HG03095 (cell line): ENCODE data around the gene ZNF587.
"Not testable (repeated sequence)": the region's sequence is repeated elsewhere in the genome, so short reads cannot be mapped to it uniquely, and the experiment has no call there.

Experiments
- ATAC-seq: cut with Tn5 transposase; IDR thresholded peaks from one replicate; pipeline ENCODE4 v1.9.1; 2021; ENCODE audit warnings: moderate library complexity; ENCODE audit not compliant: unreplicated experiment

The ZNF587 gene

GRCh38 chr19:57821501-57821900, 28.2 kb upstream of the ZNF587 start:
- not testable (repeated sequence) for ATAC-seq

GRCh38 chr19:57823155-57823554, 26.5 kb upstream of the ZNF587 start:
- ATAC-seq = not testable (repeated sequence)

GRCh38 chr19:57823608-57824007, 26.1 kb upstream of the ZNF587 start:
- ATAC-seq = not testable (repeated sequence)

DNA sequence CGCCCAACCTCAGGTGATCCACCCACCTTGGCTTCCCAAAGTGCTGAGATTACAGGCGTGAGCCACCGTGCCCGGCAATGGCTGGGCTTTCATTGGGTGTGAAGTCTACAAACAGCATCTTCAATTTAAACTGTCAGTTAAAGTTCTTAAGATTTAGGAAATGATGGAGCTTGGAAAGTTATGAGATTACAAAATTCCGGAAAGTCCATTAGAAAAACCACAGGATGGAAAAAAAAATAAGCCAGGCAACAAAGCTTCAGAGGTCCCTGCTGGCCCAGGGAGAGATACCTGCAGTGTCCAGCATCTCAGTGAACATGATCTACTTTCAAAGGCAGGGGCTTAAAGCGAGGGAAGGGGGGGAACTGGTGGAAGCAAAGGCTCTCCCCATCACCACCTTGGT, 24.1 kb upstream of the ZNF587 start:
- no peak for ATAC-seq

DNA sequence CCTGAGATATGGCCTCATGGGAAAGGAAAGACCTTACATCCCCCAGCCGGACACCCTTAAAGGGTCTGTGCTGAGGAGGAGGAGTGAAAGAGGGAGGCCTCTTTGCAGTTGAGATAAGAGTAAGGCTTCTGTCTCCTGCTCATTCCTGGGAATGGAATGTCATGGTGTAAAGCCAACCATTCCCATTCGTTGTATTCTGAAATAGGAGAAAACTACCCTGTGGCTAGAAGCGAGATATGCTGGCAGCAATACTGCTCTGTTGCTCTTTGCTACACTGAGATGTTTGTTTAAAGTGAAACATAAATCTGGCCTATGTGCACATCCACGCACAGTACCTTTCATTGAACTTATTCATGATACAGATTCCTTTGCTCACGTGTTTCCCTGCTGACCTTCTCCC, 20.3 kb upstream of the ZNF587 start:
- no peak for ATAC-seq

GRCh38 chr19:57830071-57830602, 19.5 kb upstream of the ZNF587 start, which contains the start of gene ZNF587B:
Gene ZNF587B (plus strand): TSS chr19:57830299. CDS start chr19:57830529, 230 bp downstream.
- ATAC-seq = no peak

GRCh38 chr19:57836991-57837390, 12.7 kb upstream of the ZNF587 start:
- ATAC-seq = not testable (repeated sequence)

GRCh38 chr19:57838622-57839191, 11.0 kb upstream of the ZNF587 start:
- ATAC-seq = not testable (repeated sequence)

GRCh38 chr19:57841122-57841763, 8.4 kb upstream of the ZNF587 start:
- no peak for ATAC-seq

DNA sequence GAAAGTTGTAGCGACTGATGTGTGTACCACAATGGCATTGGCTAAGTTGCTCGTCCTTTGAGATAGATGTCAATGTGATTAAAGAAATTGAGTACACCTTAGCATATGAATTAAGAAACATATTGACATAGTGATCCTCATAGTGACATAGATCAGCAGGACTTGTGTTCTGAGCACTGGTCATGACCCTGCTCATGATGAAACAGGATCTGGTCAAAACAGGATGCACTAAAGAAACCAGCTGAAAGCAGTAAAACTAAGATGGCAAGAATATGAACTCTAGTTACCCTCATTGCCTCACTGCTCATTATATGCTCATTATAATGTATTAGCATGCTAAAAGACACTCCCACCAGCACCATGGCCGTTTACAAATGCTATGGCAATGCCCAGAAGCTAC, 2.5 kb upstream of the ZNF587 start:
- ATAC-seq = not testable (repeated sequence)

DNA sequence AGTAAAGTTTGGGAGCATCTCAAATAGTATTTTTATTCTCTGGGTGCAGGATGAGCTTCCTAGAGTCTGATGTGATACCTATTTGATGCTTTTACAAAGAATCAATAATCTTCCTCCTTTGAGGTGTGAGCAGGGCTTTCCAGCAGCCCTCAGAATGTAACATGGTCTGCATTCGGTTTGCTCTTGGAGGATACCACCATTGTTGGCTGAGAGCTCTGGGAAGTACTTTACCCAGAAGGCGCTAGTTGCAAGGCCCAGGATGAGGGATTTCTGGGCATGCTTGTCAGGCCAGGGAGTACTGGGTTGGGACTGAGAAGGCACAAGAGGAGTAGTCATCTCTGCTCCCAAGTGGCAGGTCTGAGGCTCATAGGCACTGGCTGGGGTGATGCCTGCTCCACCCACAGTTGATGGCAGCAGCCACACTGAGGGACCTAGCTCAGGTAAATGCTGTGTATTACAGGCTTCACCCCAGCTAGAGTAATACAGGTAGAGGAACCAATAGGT, 445 bp upstream of the ZNF587 start:
- peak; percentile 27 for ATAC-seq

GRCh38 chr19:57850553-57851017, 926 bp downstream of the ZNF587 start:
- ATAC-seq = no peak

GRCh38 chr19:57851812-57852603, 2.3 kb downstream of the ZNF587 start:
- ATAC-seq = not testable (repeated sequence)

- ATAC-seq = not testable (repeated sequence)
These were observed 4.5 kb downstream of the ZNF587 start for GRCh38 chr19:57854117-57854516.

DNA sequence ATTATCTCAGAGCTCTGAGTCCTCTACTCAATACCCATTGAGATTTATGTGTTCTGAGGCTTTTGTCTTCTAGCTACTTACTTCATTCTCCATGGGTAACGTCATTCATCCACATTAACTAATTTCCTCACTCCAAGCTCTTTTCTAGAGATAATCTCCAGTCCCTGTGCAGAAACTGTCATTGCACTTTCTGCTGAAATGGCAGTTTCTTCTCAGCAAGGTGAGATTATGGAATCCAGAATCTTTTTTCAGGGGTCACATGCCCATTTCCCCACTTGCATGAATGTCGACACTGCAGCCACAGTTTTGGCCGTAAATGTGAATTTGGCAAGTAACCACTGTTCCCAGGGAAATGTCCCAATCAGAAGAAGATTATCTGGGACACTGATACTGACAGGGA, 12.7 kb downstream of the ZNF587 start:
- not testable (repeated sequence) for ATAC-seq

GRCh38 chr19:57867868-57868492, 18.3 kb downstream of the ZNF587 start:
- ATAC-seq = no peak

GRCh38 chr19:57869655-57870054, 20.0 kb downstream of the ZNF587 start:
- not testable (repeated sequence) for ATAC-seq

GRCh38 chr19:57870225-57870624, 20.6 kb downstream of the ZNF587 start:
- ATAC-seq = no peak

GRCh38 chr19:57872450-57872849, 22.8 kb downstream of the ZNF587 start:
- no peak for ATAC-seq

DNA sequence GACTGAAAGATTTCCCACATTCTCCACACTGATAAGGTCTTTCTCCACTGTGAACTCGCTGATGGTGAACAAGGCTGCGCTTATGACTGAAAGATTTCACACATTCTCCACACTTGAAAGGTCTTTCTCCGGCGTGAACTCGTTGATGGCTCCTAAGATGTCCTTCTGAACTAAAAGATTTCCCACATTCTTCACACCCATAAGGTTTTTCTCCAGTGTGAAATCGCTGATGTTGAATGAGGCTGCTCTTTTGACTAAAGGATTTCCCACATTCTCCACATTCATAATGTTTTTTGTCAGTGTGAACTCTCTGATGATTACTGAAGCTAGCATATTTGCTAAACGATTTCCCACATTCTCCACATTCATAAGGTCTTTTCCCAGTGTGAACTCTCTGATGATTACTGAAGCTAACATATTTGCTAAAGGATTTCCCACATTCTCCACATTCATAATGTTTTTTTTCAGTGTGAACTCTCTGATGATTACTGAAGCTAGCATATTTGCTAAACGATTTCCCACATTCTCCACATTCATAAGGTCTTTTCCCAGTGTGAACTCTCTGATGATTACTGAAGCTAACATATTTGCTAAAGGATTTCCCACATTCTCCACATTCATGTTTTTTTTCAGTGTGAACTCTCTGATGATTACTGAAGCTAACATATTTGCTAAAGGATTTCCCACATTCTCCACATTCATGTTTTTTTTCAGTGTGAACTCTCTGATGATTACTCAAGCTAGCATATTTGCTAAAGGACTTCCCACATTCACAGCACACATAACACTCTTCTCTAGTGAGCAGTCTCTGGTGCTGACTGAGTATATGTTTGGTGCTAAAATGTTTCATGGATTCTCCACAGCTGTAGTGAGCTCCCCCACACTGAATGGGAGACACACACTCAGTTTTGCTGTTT, 24.5 kb downstream of the ZNF587 start:
- ATAC-seq = not testable (repeated sequence)
